Right atrium auricular region (tissue), 2 donors: Measurements from ENCODE around the gene ACSS2. TPM values are rescaled to one million over a fixed set of nuclear protein-coding genes. Genes with fewer than 3 reads are reported as not detected.

Experiments
- DNase-seq: peaks from one replicate; pipeline ENCODE4 v3.0.0-alpha.2; 2019; ENCODE audit warnings: low spot score
- H3K27ac ChIP-seq, 2 donors: fragments of 200-600 bp; sonication (generic); 1 replicate in 1 of 2; 2 replicates in 1 of 2; pipeline ENCODE4 v1.5.1; 2016 to 2019
- H3K27me3 ChIP-seq, 2 donors: fragments of 200-600 bp; sonication (generic); one replicate each; pipeline versions ENCODE4 v1.5.1 to v1.6.0; 2017 to 2019
- H3K36me3 ChIP-seq: fragments of 200-600 bp; sonication (generic); one replicate; pipeline ENCODE4 v1.5.1; 2016
- H3K4me1 ChIP-seq, 2 donors: fragments of 200-600 bp; sonication (generic); one replicate each; pipeline versions ENCODE4 v1.5.1 to v1.6.0; 2017 to 2019
- H3K4me3 ChIP-seq, 2 donors: fragments of 200-600 bp; sonication (generic); 1 replicate in 1 of 2; 2 replicates in 1 of 2; pipeline ENCODE4 v1.5.1; 2017 to 2019; ENCODE audit warnings: mild to moderate bottlenecking in 1 of 2, moderate library complexity in 1 of 2
- H3K9me3 ChIP-seq, 2 donors: fragments of 200-600 bp; sonication (generic); one replicate each; pipeline ENCODE4 v1.5.1; 2019
- CTCF ChIP-seq, 2 donors: fragments of 200-600 bp; sonication (generic); IDR thresholded peaks; one replicate each; pipeline ENCODE4 v1.5.1; 2019; ENCODE audit warnings: antibody characterized with exemption in 2 of 2
- total RNA-seq, 2 donors: library from RNA; depleted of rRNA; stranded (reverse); fragments of >200 nt; gene quantifications; one replicate each; pipeline ENCODE4 v1.1.0, GENCODE V29; 2016

Gene ACSS2
- total RNA-seq, 2 donors from 2014 or later: 64.6 to 89.4 TPM

- Histone ChIP-seq H3K36me3 (peaks cover 4% of the 10 kb centered on the region), H3K27ac (no peak overlapping the region), H3K4me3 (no peak overlapping the region), H3K9me3 (no peaks in the 10 kb centered on the region), H3K4me1 (peaks cover 0 to 7% of the 10 kb centered on the region in 2 donors), H3K27me3 (no peaks in the 10 kb centered on the region)
- DNase-seq: no peak
- no peak for TF ChIP-seq CTCF (IDR thresholded peaks at IDR 0.05)
These were observed 71.6 kb downstream of the ACSS2 start for GRCh38 chr20:34948030-34948429.

GRCh38 chr20:34949120-34949519 lies 72.7 kb downstream of the ACSS2 start:
- Histone ChIP-seq H3K4me1 (peaks cover 0 to 7% of the 10 kb centered on the region in 2 donors), H3K36me3 (peaks cover 4% of the 10 kb centered on the region), H3K4me3 (no peak overlapping the region), H3K9me3 (no peaks in the 10 kb centered on the region), H3K27ac (no peak overlapping the region), H3K27me3 (no peaks in the 10 kb centered on the region)
- DNase-seq: no peak
- TF ChIP-seq CTCF (IDR thresholded peaks at IDR 0.05): no peak

- no peak for TF ChIP-seq CTCF (IDR thresholded peaks at IDR 0.05)
- no peaks in the 10 kb centered on the region for H3K9me3 ChIP-seq
- no peak overlapping the region for H3K4me3 ChIP-seq
- no peaks in the 10 kb centered on the region for H3K27me3 ChIP-seq
- peak overlapping the region; percentile 94 to 95 for H3K27ac ChIP-seq
- no peak for DNase-seq
- peaks cover 0 to 10% of the 10 kb centered on the region in 2 donors for H3K4me1 ChIP-seq
- peaks cover 4% of the 10 kb centered on the region for H3K36me3 ChIP-seq
These were observed 74.8 kb downstream of the ACSS2 start for GRCh38 chr20:34951252-34951651.

- H3K4me1 ChIP-seq: peaks cover 0 to 13% of the 10 kb centered on the region in 2 donors
- H3K27ac ChIP-seq: peak overlapping the region; percentile 94 to 95
- DNase-seq: no peak
- H3K9me3 ChIP-seq: no peaks in the 10 kb centered on the region
- H3K4me3 ChIP-seq: no peak overlapping the region
- H3K27me3 ChIP-seq: no peaks in the 10 kb centered on the region
- no peak for TF ChIP-seq CTCF (IDR thresholded peaks at IDR 0.05)
- peaks cover 4% of the 10 kb centered on the region for H3K36me3 ChIP-seq
These were observed 75.2 kb downstream of the ACSS2 start for GRCh38 chr20:34951652-34952051.

- H3K36me3 ChIP-seq: peaks cover 4% of the 10 kb centered on the region
- peaks cover 0 to 13% of the 10 kb centered on the region in 2 donors for H3K4me1 ChIP-seq
- H3K27ac ChIP-seq: peak overlapping the region; percentile 94 to 95
- no peaks in the 10 kb centered on the region for H3K9me3 ChIP-seq
- H3K27me3 ChIP-seq: no peaks in the 10 kb centered on the region
- TF ChIP-seq CTCF (IDR thresholded peaks at IDR 0.05): no peak
- DNase-seq: no peak
- H3K4me3 ChIP-seq: no peak overlapping the region
These were observed 76.3 kb downstream of the ACSS2 start for GRCh38 chr20:34952671-34953070.

GRCh38 chr20:34953960-34954359 lies 77.5 kb downstream of the ACSS2 start:
- Histone ChIP-seq H3K9me3 (no peaks in the 10 kb centered on the region), H3K4me1 (peaks cover 0 to 13% of the 10 kb centered on the region in 2 donors), H3K4me3 (no peak overlapping the region), H3K27ac (peak overlapping the region; percentile 94 to 95), H3K36me3 (peaks cover 4% of the 10 kb centered on the region), H3K27me3 (no peaks in the 10 kb centered on the region)
- TF ChIP-seq CTCF (IDR thresholded peaks at IDR 0.05): no peak
- DNase-seq: no peak
